ENCODE data around the gene PGBD2. TPM values are rescaled to one million over a fixed set of nuclear protein-coding genes. Genes with fewer than 3 reads are reported as not detected.

PGBD2 gene
- total and polyA plus RNA-seq, 9 of the 15 experiments (the other 6 are each of a cell fraction or from before 2014, with no cell fraction given), result 11.9 to 21.8 (median 14.7) TPM

GRCh38 chr1:248906009-248906752 lies at the start of gene PGBD2 (continued):
- no peak for TF ChIP-seq CUX1 (CRISPR knock-in tag; IDR thresholded peaks at IDR 0.05)
- TF ChIP-seq ATF3 (IDR thresholded peaks at IDR 0.05), result no peak
- peak; percentile 82; the same call in 1 of the 2 replicates for TF ChIP-seq ATF3 (CRISPR knock-in tag; conservative IDR thresholded peaks at IDR 0.05)
- TF ChIP-seq MCM7 (IDR thresholded peaks at IDR 0.05), result no peak
- no peak for TF ChIP-seq SRSF9 (IDR thresholded peaks at IDR 0.05; ENCODE audit: borderline replicate concordance, low read depth, low read length)
- peak; percentile 31 for TF ChIP-seq EP300 (IDR thresholded peaks at IDR 0.05; ENCODE audit: low read length)
- no peak for TF ChIP-seq WHSC1 (IDR thresholded peaks at IDR 0.05; ENCODE audit: low read length)
- no peak for TF ChIP-seq ZNF444 (CRISPR knock-in tag; IDR thresholded peaks at IDR 0.05)
- peak; percentile 51; the same call in 1 of the 2 replicates for TF ChIP-seq TCF3 (CRISPR knock-in tag; IDR thresholded peaks at IDR 0.05)
- peak; percentile 96 for TF ChIP-seq PHF8 (IDR thresholded peaks at IDR 0.05; ENCODE audit: borderline replicate concordance, low read length)
- no peak for TF ChIP-seq PREB (CRISPR knock-in tag; IDR thresholded peaks at IDR 0.05)
- no peak for TF ChIP-seq GTF2A2 (tag; IDR thresholded peaks at IDR 0.05)
- TF ChIP-seq ZNF232 (CRISPR knock-in tag; IDR thresholded peaks at IDR 0.05), result peak; percentile 75
- peak; percentile 58 for TF ChIP-seq CHD1 (IDR thresholded peaks at IDR 0.05; ENCODE audit: low read length)
- TF ChIP-seq CEBPG (CRISPR knock-in tag; IDR thresholded peaks at IDR 0.05), result no peak
- TF ChIP-seq CEBPG (tag; conservative IDR thresholded peaks at IDR 0.05 in 1 of 2, IDR thresholded peaks at IDR 0.05 in 1 of 2), result no peak
- no peak for TF ChIP-seq BRF1 (IDR thresholded peaks at IDR 0.05; ENCODE audit: borderline replicate concordance, extremely low read depth, insufficient read length)
- TF ChIP-seq ZNF174 (CRISPR knock-in tag; IDR thresholded peaks at IDR 0.05), result no peak
- no peak for TF ChIP-seq IRF2 (CRISPR knock-in tag; IDR thresholded peaks at IDR 0.05)
- TF ChIP-seq MCM3 (IDR thresholded peaks at IDR 0.05), result no peak
- TF ChIP-seq TAL1 (IDR thresholded peaks at IDR 0.05), result no peak
